WTC11 (cell line): ENCODE results near the gene KISS1R. TPM values are rescaled to one million over a fixed set of nuclear protein-coding genes. Genes with fewer than 3 reads are reported as not detected.

Experiments used
- ATAC-seq: fragments of 200-7000 bp; cut with Tn5 transposase; 2 replicates; pipeline ENCODE4 v1.10.0; 2021; ENCODE audit warnings: mild to moderate bottlenecking, moderate library complexity
- CTCF ChIA-PET: fragments of 300-600 bp; sonication (Branson Sonifier 250); formaldehyde crosslinking; loops from one replicate; lab custom pipeline; 2021; ENCODE audit warnings: antibody characterized with exemption; lab: Charles Lee
- POLR2A ChIA-PET: fragments of 350-600 bp; sonication (Branson Sonifier 250); formaldehyde crosslinking; loops from one replicate; lab custom pipeline; 2021; ENCODE audit warnings: antibody characterized with exemption; lab: Charles Lee
- DNase-seq: peaks from one replicate; pipeline ENCODE4 v3.0.0; 2021; ENCODE audit warnings: low spot score
- H3K27ac Mint-ChIP-seq: 2 replicates; pipeline ENCODE4 v1.8.0; 2021; ENCODE audit warnings: mixed read lengths
- H3K27me3 Mint-ChIP-seq: 2 replicates; pipeline ENCODE4 v1.8.0; 2021; ENCODE audit warnings: low read depth, mild to moderate bottlenecking, moderate library complexity, mixed read lengths
- H3K36me3 Mint-ChIP-seq: 2 replicates; pipeline ENCODE4 v1.8.0; 2021; ENCODE audit warnings: mixed read lengths
- H3K4me1 Mint-ChIP-seq: 2 replicates; pipeline ENCODE4 v1.8.0; 2022; ENCODE audit warnings: mixed read lengths
- H3K4me3 Mint-ChIP-seq: 2 replicates; pipeline ENCODE4 v1.8.0; 2021; ENCODE audit warnings: mild to moderate bottlenecking, moderate library complexity, mixed read lengths
- H3K9me3 Mint-ChIP-seq: 2 replicates; pipeline ENCODE4 v1.8.0; 2021; ENCODE audit warnings: mixed read lengths
- AFF4 ChIP-seq: sonication (generic); formaldehyde crosslinking; IDR thresholded peaks from 2 replicates; pipeline ENCODE4 v1.8.1; 2023; ENCODE audit warnings: mild to moderate bottlenecking, missing genetic modification reagents, borderline replicate concordance
- ELF4 ChIP-seq: sonication (generic); formaldehyde crosslinking; IDR thresholded peaks from 2 replicates; pipeline ENCODE4 v1.8.1; 2022; ENCODE audit warnings: low read depth, mild to moderate bottlenecking, moderate library complexity, missing genetic modification reagents
- ESRRA ChIP-seq: sonication (generic); formaldehyde crosslinking; IDR thresholded peaks from 2 replicates; pipeline ENCODE4 v1.8.1; 2022; ENCODE audit warnings: mild to moderate bottlenecking, missing genetic modification reagents, borderline replicate concordance
- IRF2 ChIP-seq: sonication (generic); formaldehyde crosslinking; IDR thresholded peaks from 2 replicates; pipeline ENCODE4 v1.8.0; 2022; ENCODE audit warnings: low read depth, missing genetic modification reagents, borderline replicate concordance
- NR1H2 ChIP-seq: sonication (generic); formaldehyde crosslinking; IDR thresholded peaks from 2 replicates; pipeline ENCODE4 v1.9.0; 2021; ENCODE audit warnings: mild to moderate bottlenecking, moderate library complexity, missing genetic modification reagents
- SOX15 ChIP-seq: fragments of 250-450 bp; sonication (Bioruptor Pico); IDR thresholded peaks from 2 replicates; pipeline ENCODE4 v1.9.0; 2021; ENCODE audit warnings: mild to moderate bottlenecking
- ZNF121 ChIP-seq: sonication (generic); formaldehyde crosslinking; IDR thresholded peaks from 2 replicates; pipeline ENCODE4 v1.8.0; 2023; ENCODE audit warnings: missing genetic modification reagents
- ZNF219 ChIP-seq: sonication (generic); formaldehyde crosslinking; IDR thresholded peaks from 2 replicates; pipeline ENCODE4 v1.8.0; 2023; ENCODE audit warnings: missing genetic modification reagents, mild to moderate bottlenecking, borderline replicate concordance
- ZNF317 ChIP-seq: sonication (generic); formaldehyde crosslinking; IDR thresholded peaks from 2 replicates; pipeline ENCODE4 v1.8.1; 2023; ENCODE audit warnings: low read depth, mild to moderate bottlenecking, moderate library complexity, missing genetic modification reagents, borderline replicate concordance
- ZNF425 ChIP-seq: fragments of 250-450 bp; sonication (Bioruptor Pico); conservative IDR thresholded peaks from 2 replicates; pipeline ENCODE4 v1.9.0; 2021; ENCODE audit warnings: mild to moderate bottlenecking
- total RNA-seq: library from RNA; stranded (reverse); gene quantifications from 3 replicates; pipeline ENCODE4 v1.2.3, GENCODE V29; 2021
- TF ChIP-seq, protein P1 (sequence below): sonication (generic); formaldehyde crosslinking; IDR thresholded peaks from 2 replicates; pipeline ENCODE4 v1.8.1; 2022; ENCODE audit warnings: mild to moderate bottlenecking, missing genetic modification reagents, moderate library complexity, borderline replicate concordance
- TF ChIP-seq, protein P2 (sequence below): sonication (generic); formaldehyde crosslinking; IDR thresholded peaks from 2 replicates; pipeline ENCODE4 v1.8.1; 2022; ENCODE audit warnings: mild to moderate bottlenecking, moderate library complexity, missing genetic modification reagents

Gene KISS1R
- total RNA-seq, 1 experiment from 2014 or later: 2.9 TPM

DNA sequence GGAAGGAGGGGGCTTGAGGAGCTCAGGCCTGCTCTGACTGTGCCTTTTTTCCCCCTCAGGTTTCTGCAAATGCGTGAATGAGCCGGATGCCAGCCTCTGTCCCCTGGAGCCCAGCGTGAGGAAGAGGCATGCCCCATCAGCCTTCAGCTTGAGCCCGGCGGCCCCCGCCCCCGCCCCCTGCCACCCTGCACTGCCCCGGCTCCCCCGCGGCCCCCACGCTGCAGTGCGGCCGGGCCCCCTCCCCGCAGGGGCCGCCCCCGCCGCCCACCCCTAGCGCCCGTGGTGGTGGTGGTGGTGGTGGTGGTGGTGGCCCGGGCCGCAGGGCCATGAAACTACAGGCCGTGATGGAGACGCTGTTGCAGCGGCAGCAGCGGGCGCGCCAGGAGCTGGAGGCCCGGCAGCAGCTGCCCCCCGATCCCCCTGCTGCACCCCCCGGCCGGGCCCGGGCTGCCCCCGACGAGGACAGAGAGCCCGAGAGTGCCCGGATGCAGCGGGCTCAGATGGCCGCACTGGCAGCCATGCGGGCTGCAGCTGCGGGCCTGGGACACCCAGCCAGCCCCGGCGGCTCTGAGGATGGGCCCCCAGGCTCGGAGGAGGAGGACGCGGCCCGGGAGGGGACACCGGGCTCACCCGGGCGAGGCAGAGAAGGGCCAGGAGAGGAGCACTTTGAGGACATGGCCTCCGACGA is 12.2 kb downstream of the KISS1R start:
- H3K9me3 Mint-ChIP-seq: no peaks in the 10 kb centered on the region
- peaks cover 11% of the 10 kb centered on the region for H3K36me3 Mint-ChIP-seq
- H3K27me3 Mint-ChIP-seq: no peaks in the 10 kb centered on the region
- H3K4me3 Mint-ChIP-seq: no peak overlapping the region
- ATAC-seq (no peak), DNase-seq (no peak)
- ChIA-PET POLR2A (no interaction called here), CTCF (interaction anchor here (0.6 to 0.9 kb wide), 2 partner anchors 15 to 66 kb away, joined by 3 read pairs; no protein-coding TSS in a partner anchor)
- H3K27ac Mint-ChIP-seq: no peak overlapping the region
- H3K4me1 Mint-ChIP-seq: peaks cover 17% of the 10 kb centered on the region
- TF ChIP-seq ZNF317 (CRISPR knock-in tag) (no peak), ELF4 (CRISPR knock-in tag) (no peak), ZNF219 (no peak), ZNF425 (no peak), SOX15 (no peak), ESRRA (no peak), IRF2 (CRISPR knock-in tag) (no peak), NR1H2 (no peak)
- TF ChIP-seq, protein P1, sequence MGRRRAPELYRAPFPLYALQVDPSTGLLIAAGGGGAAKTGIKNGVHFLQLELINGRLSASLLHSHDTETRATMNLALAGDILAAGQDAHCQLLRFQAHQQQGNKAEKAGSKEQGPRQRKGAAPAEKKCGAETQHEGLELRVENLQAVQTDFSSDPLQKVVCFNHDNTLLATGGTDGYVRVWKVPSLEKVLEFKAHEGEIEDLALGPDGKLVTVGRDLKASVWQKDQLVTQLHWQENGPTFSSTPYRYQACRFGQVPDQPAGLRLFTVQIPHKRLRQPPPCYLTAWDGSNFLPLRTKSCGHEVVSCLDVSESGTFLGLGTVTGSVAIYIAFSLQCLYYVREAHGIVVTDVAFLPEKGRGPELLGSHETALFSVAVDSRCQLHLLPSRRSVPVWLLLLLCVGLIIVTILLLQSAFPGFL (CRISPR knock-in tag): no peak
- TF ChIP-seq, protein P2, sequence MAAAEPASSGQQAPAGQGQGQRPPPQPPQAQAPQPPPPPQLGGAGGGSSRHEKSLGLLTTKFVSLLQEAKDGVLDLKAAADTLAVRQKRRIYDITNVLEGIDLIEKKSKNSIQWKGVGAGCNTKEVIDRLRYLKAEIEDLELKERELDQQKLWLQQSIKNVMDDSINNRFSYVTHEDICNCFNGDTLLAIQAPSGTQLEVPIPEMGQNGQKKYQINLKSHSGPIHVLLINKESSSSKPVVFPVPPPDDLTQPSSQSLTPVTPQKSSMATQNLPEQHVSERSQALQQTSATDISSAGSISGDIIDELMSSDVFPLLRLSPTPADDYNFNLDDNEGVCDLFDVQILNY (CRISPR knock-in tag): no peak

DNA sequence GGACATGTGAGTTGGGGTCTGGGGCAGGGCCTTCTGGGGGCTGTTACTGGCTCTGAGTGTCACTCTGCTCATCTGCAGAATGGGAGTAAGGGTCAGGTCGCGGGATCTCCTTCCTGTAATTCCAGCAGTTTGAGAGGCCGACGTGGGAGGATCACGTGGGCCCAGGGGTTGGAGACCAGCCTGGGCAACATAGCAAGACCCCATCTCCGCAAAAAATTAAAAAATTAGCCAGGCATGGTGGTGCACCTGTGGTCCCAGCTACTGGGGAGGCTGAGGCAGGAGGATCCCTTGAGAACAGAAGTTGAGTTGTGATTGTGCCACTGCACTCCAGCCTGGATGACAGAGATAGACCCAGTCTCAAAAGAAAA is 12.7 kb downstream of the KISS1R start:
- H3K9me3 Mint-ChIP-seq: no peaks in the 10 kb centered on the region
- CTCF ChIA-PET: interaction anchor here (0.9 kb wide), 1 partner anchor 14 kb away, joined by 3 read pairs; no protein-coding TSS in a partner anchor
- TF ChIP-seq ZNF121: peak; percentile 96
- no peak for TF ChIP-seq AFF4 (CRISPR knock-in tag)
- TF ChIP-seq, all 79 proteins: peak for 1
- Mint-ChIP-seq H3K27ac (no peak overlapping the region), H3K36me3 (peaks cover 11% of the 10 kb centered on the region), H3K4me1 (peaks cover 16% of the 10 kb centered on the region), H3K27me3 (no peaks in the 10 kb centered on the region), H3K4me3 (no peak overlapping the region)
- POLR2A ChIA-PET: no interaction called here
- DNase-seq: no peak
- no peak for ATAC-seq
